ENCODE measurements around the gene CCDC157. TPM values are rescaled to one million over a fixed set of nuclear protein-coding genes. Genes with fewer than 3 reads are reported as not detected.

CCDC157 gene
- total RNA-seq, 4 donors from 2014 or later, result 0.41 to 1.4 (median 1.1) TPM

GRCh38 chr22:30358541-30358940 is 1.7 kb downstream of the CCDC157 start:
- no peaks in the 10 kb centered on the region for H3K27me3 ChIP-seq
- H3K36me3 ChIP-seq, result no peaks in the 10 kb centered on the region
- H3K27ac ChIP-seq, result no peak overlapping the region
- intact Hi-C loops (cut with DNase I; ENCODE audit: low total_unique reads), result no loop called here
- H3K4me1 ChIP-seq, result peaks cover 23 to 32% of the 10 kb centered on the region in 2 donors
- H3K4me3 ChIP-seq, result no peak overlapping the region
- H3K9me3 ChIP-seq, result no peaks in the 10 kb centered on the region
- in situ Hi-C loops (cut with MboI; ENCODE audit: low sequenced_read_pairs in 4 of 4), result no loop called here
- ATAC-seq (no peak), DNase-seq (no peak)
- no peak for TF ChIP-seq POLR2A (IDR thresholded peaks at IDR 0.05)
- TF ChIP-seq, protein P1, sequence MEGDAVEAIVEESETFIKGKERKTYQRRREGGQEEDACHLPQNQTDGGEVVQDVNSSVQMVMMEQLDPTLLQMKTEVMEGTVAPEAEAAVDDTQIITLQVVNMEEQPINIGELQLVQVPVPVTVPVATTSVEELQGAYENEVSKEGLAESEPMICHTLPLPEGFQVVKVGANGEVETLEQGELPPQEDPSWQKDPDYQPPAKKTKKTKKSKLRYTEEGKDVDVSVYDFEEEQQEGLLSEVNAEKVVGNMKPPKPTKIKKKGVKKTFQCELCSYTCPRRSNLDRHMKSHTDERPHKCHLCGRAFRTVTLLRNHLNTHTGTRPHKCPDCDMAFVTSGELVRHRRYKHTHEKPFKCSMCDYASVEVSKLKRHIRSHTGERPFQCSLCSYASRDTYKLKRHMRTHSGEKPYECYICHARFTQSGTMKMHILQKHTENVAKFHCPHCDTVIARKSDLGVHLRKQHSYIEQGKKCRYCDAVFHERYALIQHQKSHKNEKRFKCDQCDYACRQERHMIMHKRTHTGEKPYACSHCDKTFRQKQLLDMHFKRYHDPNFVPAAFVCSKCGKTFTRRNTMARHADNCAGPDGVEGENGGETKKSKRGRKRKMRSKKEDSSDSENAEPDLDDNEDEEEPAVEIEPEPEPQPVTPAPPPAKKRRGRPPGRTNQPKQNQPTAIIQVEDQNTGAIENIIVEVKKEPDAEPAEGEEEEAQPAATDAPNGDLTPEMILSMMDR (IDR thresholded peaks at IDR 0.05 in 4 of 5, conservative IDR thresholded peaks at IDR 0.05 in 1 of 5), result no peak

DNA sequence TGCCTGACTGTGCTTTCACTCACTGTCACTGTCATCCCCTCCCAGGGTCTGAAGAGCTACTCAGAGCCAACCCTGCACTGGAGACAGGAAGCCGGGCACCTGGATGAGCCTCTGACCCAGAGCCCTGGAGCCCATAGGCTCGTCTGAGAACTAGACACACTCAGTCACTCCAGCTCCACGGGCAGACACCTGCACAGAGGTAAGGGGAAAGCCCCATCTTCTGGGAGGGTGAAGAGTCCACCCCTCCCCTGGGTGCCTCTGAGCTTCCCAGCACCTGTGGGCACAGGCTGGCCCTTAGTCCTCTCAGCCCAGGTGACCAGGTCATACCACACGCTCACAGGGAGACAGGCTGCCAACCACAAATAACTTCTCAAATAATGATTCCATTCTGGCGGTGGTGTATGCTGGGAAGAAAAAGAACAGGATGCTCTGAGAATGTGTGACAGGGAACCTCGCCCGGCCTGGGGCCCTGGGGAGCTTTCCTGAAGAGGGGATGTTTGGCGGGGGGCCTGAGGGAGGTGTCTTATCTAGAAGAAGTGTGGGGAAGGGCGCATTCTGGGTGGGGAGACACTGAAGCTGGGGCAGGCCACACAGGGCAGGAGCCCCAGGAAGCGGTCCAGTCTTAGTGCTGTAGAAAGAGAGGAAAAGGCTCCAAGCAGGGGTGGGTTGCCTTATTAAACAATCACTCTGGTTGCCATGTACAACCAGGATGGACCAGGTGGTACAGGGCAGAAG is 5.3 kb downstream of the CCDC157 start:
- Histone ChIP-seq H3K9me3 (no peaks in the 10 kb centered on the region), H3K36me3 (no peaks in the 10 kb centered on the region), H3K4me3 (no peak overlapping the region), H3K27ac (no peak overlapping the region), H3K27me3 (no peaks in the 10 kb centered on the region), H3K4me1 (peaks cover 3 to 7% of the 10 kb centered on the region in 2 donors)
- in situ Hi-C loops (cut with MboI; ENCODE audit: low sequenced_read_pairs in 4 of 4), result loop anchor here in 1 of 4 donors (10.0 kb wide), 1 partner anchor 67 kb away; no protein-coding TSS in a partner anchor
- DNase-seq (no peak), ATAC-seq (no peak)
- intact Hi-C loops (cut with DNase I; ENCODE audit: low total_unique reads), result no loop called here
- no peak for TF ChIP-seq POLR2A (IDR thresholded peaks at IDR 0.05)
- TF ChIP-seq, protein P1 (IDR thresholded peaks at IDR 0.05 in 4 of 5, conservative IDR thresholded peaks at IDR 0.05 in 1 of 5), result no peak

DNA sequence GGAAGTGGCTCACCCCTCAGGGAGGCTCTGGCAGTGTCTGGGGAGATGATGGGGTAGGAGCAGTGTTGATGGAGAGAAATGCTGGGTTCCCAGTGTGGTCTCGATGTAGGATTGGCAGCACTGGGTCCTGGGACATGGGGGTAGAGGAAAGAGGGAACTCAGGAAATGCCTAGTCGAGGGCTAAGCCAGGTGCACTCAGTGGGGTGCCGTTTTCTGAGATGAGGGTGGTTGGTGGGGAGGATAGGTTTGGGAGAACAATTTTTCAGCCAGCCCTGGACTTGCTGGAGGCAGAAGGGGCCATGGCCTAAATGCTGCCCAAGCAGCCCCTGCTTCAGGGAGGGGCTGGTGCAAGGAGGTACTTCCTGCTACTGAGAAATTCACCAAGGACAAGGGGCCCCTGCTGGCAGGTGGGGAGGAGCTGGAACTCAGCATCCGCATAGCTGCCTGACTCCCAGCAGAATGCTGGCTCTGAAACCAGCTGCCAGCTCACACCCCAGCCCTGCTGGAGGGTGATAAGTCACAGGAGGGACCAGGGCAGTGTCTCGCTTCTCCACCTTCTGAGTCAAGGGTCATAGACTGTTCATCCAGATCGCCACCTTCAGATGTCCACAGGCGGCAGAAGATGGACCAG is 6.0 kb downstream of the CCDC157 start:
- no peak for DNase-seq
- ATAC-seq, result no peak
- H3K36me3 ChIP-seq, result no peaks in the 10 kb centered on the region
- TF ChIP-seq POLR2A (IDR thresholded peaks at IDR 0.05), result no peak
- TF ChIP-seq, protein P1 (IDR thresholded peaks at IDR 0.05 in 4 of 5, conservative IDR thresholded peaks at IDR 0.05 in 1 of 5), result no peak
- no peaks in the 10 kb centered on the region for H3K9me3 ChIP-seq
- H3K27me3 ChIP-seq, result no peaks in the 10 kb centered on the region
- intact Hi-C loops (cut with DNase I; ENCODE audit: low total_unique reads) (no loop called here), in situ Hi-C loops (cut with MboI; ENCODE audit: low sequenced_read_pairs in 4 of 4) (loop anchor here in 1 of 4 donors (10.0 kb wide), 1 partner anchor 68 kb away; no protein-coding TSS in a partner anchor)
- H3K4me3 ChIP-seq, result no peak overlapping the region
- H3K4me1 ChIP-seq, result peaks cover 0 to under 1% of the 10 kb centered on the region in 2 donors
- no peak overlapping the region for H3K27ac ChIP-seq

- DNase-seq, result no peak
- TF ChIP-seq POLR2A (IDR thresholded peaks at IDR 0.05), result no peak
- TF ChIP-seq, protein P1 (IDR thresholded peaks at IDR 0.05 in 4 of 5, conservative IDR thresholded peaks at IDR 0.05 in 1 of 5), result no peak
- no peak overlapping the region for H3K27ac ChIP-seq
- no peaks in the 10 kb centered on the region for H3K9me3 ChIP-seq
- in situ Hi-C loops (cut with MboI; ENCODE audit: low sequenced_read_pairs in 4 of 4), result loop anchor here in 1 of 4 donors (10.0 kb wide), 1 partner anchor 71 kb away; no protein-coding TSS in a partner anchor
- H3K27me3 ChIP-seq, result no peaks in the 10 kb centered on the region
- ATAC-seq, result no peak
- H3K36me3 ChIP-seq, result no peaks in the 10 kb centered on the region
- no peaks in the 10 kb centered on the region for H3K4me1 ChIP-seq
- H3K4me3 ChIP-seq, result no peak overlapping the region
- intact Hi-C loops (cut with DNase I; ENCODE audit: low total_unique reads), result no loop called here
Measured at GRCh38 chr22:30365891-30366290, 9.1 kb downstream of the CCDC157 start.

All from gastrocnemius medialis (tissue), 4 donors.